Vagina (tissue), 2 donors: ENCODE data around the gene SNPH. TPM values are rescaled to one million over a fixed set of nuclear protein-coding genes. Genes with fewer than 3 reads are reported as not detected.

Source experiments
- DNase-seq, 2 donors: peaks; one replicate each; pipeline ENCODE4 v3.0.0-alpha.2; 2017; ENCODE audit errors: extremely low spot score in 2 of 2
- H3K27ac ChIP-seq: fragments of 200-600 bp; sonication (generic); one replicate; pipeline ENCODE4 v1.5.1; 2019
- H3K27me3 ChIP-seq: fragments of 200-600 bp; sonication (generic); one replicate; pipeline ENCODE4 v1.5.1; 2019
- H3K36me3 ChIP-seq, 2 donors: fragments of 200-600 bp; sonication (generic); one replicate each; pipeline ENCODE4 v1.5.1; 2017 to 2019
- H3K4me1 ChIP-seq: fragments of 200-600 bp; sonication (generic); one replicate; pipeline ENCODE4 v1.5.1; 2019
- H3K4me3 ChIP-seq, 2 donors: fragments of 200-600 bp; sonication (generic); 1 replicate in 1 of 2; 2 replicates in 1 of 2; pipeline ENCODE4 v1.5.1; 2016 to 2019
- H3K9me3 ChIP-seq: fragments of 200-600 bp; sonication (generic); one replicate; pipeline ENCODE4 v1.5.1; 2019
- POLR2A ChIP-seq, 2 donors: fragments of 450-650 bp; IDR thresholded peaks; one replicate each; pipeline ENCODE4 v1.6.1; 2017; ENCODE audit warnings: antibody characterized with exemption in 2 of 2, mild to moderate bottlenecking in 2 of 2, moderate library complexity in 2 of 2
- POLR2AphosphoS5 ChIP-seq, 2 donors: sonication (generic); formaldehyde crosslinking; IDR thresholded peaks; one replicate each; pipeline ENCODE4 v1.9.0; 2017; ENCODE audit warnings: antibody characterized with exemption in 2 of 2, mild to moderate bottlenecking in 2 of 2, low read depth in 1 of 2; ENCODE audit not compliant: insufficient read depth in 1 of 2
- intact Hi-C: fragments of 100-400 bp; cut with DNase I; formaldehyde crosslinking; loops from one replicate; pipeline ENCODE4 v1.15.1; 2023
- total RNA-seq: library from RNA; depleted of rRNA; stranded (reverse); fragments of >200 nt; gene quantifications from one replicate; pipeline ENCODE4 v1.2.3, GENCODE V29; 2016
- TF ChIP-seq, protein P1 (sequence below), 3 experiments: fragments of 450-650 bp in 2 of 3; fragments of 200-600 bp in 1 of 3; sonication (generic) in 1 of 3; IDR thresholded peaks; one replicate each; pipeline ENCODE4 v1.5.1; 2017 to 2019; ENCODE audit warnings: antibody characterized with exemption in 3 of 3, mild to moderate bottlenecking in 2 of 3, moderate library complexity in 2 of 3

SNPH gene
- total RNA-seq, 1 donor from 2014 or later = 6.4 TPM

DNA sequence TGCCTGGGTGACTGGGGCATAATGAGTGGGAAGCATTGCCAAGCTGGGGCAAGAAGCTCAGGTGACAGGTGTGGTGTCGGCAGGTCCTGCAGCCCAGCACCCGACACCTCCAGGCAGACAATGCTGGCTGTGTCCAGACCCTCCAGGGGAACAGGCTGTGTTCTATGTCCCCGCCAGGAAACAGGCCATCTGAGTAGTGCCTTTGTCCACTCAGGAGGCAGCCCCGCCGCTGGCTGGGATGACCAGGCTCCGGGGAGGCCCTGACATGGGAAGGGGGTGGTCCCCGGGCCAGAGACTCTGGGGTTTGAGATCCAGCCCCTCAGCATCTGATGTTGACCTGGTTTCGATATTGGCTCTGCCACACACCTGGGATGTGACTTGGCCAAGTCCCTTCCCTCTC lies 28.4 kb downstream of the SNPH start:
- no peaks in the 10 kb centered on the region for H3K27me3 ChIP-seq
- no peak for DNase-seq
- H3K4me3 ChIP-seq = no peak overlapping the region
- intact Hi-C loops = no loop called here
- H3K27ac ChIP-seq = no peak overlapping the region
- H3K36me3 ChIP-seq = no peaks in the 10 kb centered on the region
- H3K9me3 ChIP-seq = no peaks in the 10 kb centered on the region
- TF ChIP-seq, protein P1, sequence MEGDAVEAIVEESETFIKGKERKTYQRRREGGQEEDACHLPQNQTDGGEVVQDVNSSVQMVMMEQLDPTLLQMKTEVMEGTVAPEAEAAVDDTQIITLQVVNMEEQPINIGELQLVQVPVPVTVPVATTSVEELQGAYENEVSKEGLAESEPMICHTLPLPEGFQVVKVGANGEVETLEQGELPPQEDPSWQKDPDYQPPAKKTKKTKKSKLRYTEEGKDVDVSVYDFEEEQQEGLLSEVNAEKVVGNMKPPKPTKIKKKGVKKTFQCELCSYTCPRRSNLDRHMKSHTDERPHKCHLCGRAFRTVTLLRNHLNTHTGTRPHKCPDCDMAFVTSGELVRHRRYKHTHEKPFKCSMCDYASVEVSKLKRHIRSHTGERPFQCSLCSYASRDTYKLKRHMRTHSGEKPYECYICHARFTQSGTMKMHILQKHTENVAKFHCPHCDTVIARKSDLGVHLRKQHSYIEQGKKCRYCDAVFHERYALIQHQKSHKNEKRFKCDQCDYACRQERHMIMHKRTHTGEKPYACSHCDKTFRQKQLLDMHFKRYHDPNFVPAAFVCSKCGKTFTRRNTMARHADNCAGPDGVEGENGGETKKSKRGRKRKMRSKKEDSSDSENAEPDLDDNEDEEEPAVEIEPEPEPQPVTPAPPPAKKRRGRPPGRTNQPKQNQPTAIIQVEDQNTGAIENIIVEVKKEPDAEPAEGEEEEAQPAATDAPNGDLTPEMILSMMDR (IDR thresholded peaks at IDR 0.05) = no peak
- no peak for TF ChIP-seq POLR2A (IDR thresholded peaks at IDR 0.05)
- TF ChIP-seq POLR2AphosphoS5 (IDR thresholded peaks at IDR 0.05; ENCODE audit: insufficient read depth in 1 of 2, low read depth in 1 of 2) = no peak
- no peaks in the 10 kb centered on the region for H3K4me1 ChIP-seq

DNA sequence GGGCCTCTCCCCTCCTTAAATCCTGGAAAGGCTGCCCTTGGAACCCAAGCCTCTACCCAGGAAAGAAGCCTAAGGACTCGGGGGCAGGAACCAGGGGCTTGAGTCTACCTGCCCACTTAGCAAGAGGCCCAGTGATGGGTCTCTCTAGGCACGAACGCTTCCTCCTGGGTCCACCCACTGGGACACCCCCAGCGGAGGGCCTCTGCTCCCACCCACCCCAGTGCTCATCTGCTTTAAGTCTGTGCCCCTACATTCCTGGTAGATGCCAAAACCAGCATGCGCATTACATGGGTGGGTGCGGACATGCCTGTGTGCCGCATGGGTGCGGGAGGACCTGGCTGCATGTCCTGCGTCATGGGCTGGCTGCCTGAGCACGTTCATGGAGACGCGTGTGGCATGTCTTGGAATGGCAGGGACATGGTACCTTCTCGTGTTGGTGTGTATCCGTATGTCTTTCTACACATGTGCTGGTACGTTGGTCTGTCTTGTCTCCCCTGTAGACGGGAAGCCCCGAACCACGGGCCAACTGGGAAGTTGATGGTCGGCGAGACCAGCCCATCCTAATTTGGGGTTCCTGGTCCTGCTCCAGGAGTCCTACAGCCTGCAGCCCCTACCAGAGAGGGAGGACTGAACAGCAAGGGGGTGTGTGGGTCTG lies 29.3 kb downstream of the SNPH start:
- no peak for DNase-seq
- H3K27ac ChIP-seq = no peak overlapping the region
- no peaks in the 10 kb centered on the region for H3K27me3 ChIP-seq
- no peak overlapping the region for H3K4me3 ChIP-seq
- H3K9me3 ChIP-seq = no peaks in the 10 kb centered on the region
- intact Hi-C loops = no loop called here
- H3K36me3 ChIP-seq = no peaks in the 10 kb centered on the region
- TF ChIP-seq, protein P1 (IDR thresholded peaks at IDR 0.05) = no peak
- TF ChIP-seq POLR2AphosphoS5 (IDR thresholded peaks at IDR 0.05; ENCODE audit: insufficient read depth in 1 of 2, low read depth in 1 of 2) (no peak), POLR2A (IDR thresholded peaks at IDR 0.05) (no peak)
- H3K4me1 ChIP-seq = no peaks in the 10 kb centered on the region

DNA sequence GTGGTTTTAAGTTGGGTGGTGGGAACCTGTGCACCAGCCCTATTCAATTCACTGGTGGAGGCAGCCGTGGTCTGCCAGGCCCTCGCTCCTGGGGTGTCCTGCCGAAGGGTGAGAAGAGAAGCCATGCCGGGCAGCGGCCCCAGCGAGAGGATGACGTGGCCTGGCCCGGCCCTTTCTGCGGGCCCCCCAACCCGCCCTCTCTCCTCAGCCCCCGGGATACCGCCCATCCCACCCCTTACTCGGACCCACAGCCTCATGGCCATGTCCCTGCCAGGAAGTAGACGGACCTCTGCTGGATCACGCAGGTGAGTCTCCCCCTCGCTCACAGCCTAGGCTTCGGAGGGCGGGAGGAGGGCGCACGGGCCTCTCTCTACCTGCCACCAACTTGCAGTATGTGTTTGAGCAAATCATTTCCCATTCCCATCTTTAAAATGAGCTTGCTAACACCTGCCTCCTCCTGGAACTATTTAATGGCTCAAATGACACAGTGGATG lies 30.1 kb downstream of the SNPH start:
- intact Hi-C loops = no loop called here
- Histone ChIP-seq H3K9me3 (no peaks in the 10 kb centered on the region), H3K27me3 (no peaks in the 10 kb centered on the region), H3K4me3 (no peak overlapping the region), H3K36me3 (no peaks in the 10 kb centered on the region), H3K27ac (no peak overlapping the region), H3K4me1 (no peaks in the 10 kb centered on the region)
- DNase-seq = no peak
- TF ChIP-seq POLR2AphosphoS5 (IDR thresholded peaks at IDR 0.05; ENCODE audit: insufficient read depth in 1 of 2, low read depth in 1 of 2) (no peak), POLR2A (IDR thresholded peaks at IDR 0.05) (no peak)
- TF ChIP-seq, protein P1 (IDR thresholded peaks at IDR 0.05) = no peak

DNA sequence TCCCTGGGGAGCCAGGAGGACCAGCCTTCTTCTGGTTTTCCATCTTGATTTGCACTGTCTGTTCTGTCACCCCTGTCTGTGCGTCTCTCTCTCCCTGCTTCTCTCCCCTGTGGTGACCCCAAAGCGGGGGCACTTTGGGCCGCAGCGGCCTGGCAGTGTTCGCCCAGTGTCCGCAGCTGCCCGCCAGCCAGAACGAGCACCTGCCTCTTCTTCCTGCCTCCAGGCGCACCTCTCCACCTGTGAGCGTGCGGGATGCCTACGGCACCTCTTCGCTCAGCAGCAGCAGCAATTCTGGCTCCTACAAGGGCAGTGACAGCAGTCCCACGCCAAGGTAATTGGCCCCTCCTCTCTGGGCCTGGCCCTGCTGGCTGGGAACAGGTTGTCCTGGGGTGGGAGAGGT lies 30.8 kb downstream of the SNPH start:
- Histone ChIP-seq H3K9me3 (no peaks in the 10 kb centered on the region), H3K27ac (no peak overlapping the region), H3K27me3 (no peaks in the 10 kb centered on the region), H3K4me3 (no peak overlapping the region), H3K36me3 (no peaks in the 10 kb centered on the region), H3K4me1 (no peaks in the 10 kb centered on the region)
- no peak for DNase-seq
- intact Hi-C loops = no loop called here
- TF ChIP-seq POLR2AphosphoS5 (IDR thresholded peaks at IDR 0.05; ENCODE audit: insufficient read depth in 1 of 2, low read depth in 1 of 2) = no peak
- TF ChIP-seq, protein P1 (IDR thresholded peaks at IDR 0.05) = no peak
- no peak for TF ChIP-seq POLR2A (IDR thresholded peaks at IDR 0.05)

DNA sequence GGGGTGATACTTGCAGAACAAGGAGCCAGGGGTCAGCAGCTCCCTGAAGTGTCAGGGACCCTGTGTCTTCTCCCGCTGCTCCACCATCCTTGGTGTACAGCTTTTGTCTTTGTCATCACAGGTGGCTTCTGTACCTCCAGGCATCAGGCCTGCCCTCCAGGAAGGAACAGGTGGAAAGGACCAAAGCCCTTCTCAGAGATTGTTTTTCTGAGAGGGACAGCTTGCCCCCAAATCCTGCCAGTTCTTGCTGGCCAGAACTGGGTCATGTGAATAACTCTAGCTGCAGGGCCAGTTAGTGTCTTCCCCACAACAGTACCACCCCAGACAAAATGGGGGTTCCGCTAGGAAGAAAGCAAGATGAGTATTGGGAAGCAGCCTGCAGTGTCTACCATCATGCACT lies 31.4 kb downstream of the SNPH start:
- H3K27ac ChIP-seq = no peak overlapping the region
- no peaks in the 10 kb centered on the region for H3K9me3 ChIP-seq
- TF ChIP-seq, protein P1 (IDR thresholded peaks at IDR 0.05) = no peak
- TF ChIP-seq POLR2A (IDR thresholded peaks at IDR 0.05) (no peak), POLR2AphosphoS5 (IDR thresholded peaks at IDR 0.05; ENCODE audit: insufficient read depth in 1 of 2, low read depth in 1 of 2) (no peak)
- no peak overlapping the region for H3K4me3 ChIP-seq
- no peaks in the 10 kb centered on the region for H3K27me3 ChIP-seq
- no peaks in the 10 kb centered on the region for H3K4me1 ChIP-seq
- no peaks in the 10 kb centered on the region for H3K36me3 ChIP-seq
- intact Hi-C loops = no loop called here
- DNase-seq = no peak
